DND-41 (cell line): ENCODE measurements around the gene MAP2K2.

Experiments used
- CTCF ChIP-seq: IDR thresholded peaks from 2 replicates; pipeline ENCODE4 v1.5.1; 2012; ENCODE audit warnings: borderline replicate concordance, low read length, moderate library complexity, mild to moderate bottlenecking; ENCODE audit not compliant: poor library complexity, severe bottlenecking; ENCODE audit errors: extremely low read depth
- EZH2 ChIP-seq: IDR thresholded peaks from 3 replicates; pipeline ENCODE4 v1.6.1; 2012; ENCODE audit warnings: borderline replicate concordance, low read depth, mild to moderate bottlenecking, moderate library complexity, low read length, inconsistent platforms; ENCODE audit not compliant: severe bottlenecking

- TF ChIP-seq CTCF = no peak
- no peak for TF ChIP-seq EZH2
Measured at GRCh38 chr19:4103080-4103433, 20.9 kb downstream of the MAP2K2 start.
